Mesodermal cell (in vitro differentiated cells): ENCODE measurements around the gene LIPF.
"Not testable (repeated sequence)": the region's sequence is repeated elsewhere in the genome, so short reads cannot be mapped to it uniquely, and the experiment has no call there.

Experiments
- H3K27ac ChIP-seq: 2 replicates; pipeline ENCODE4 v1.7.0; 2013; ENCODE audit warnings: mild to moderate bottlenecking, low read depth, low read length, moderate library complexity; ENCODE audit not compliant: severe bottlenecking
- H3K36me3 ChIP-seq: 2 replicates; pipeline ENCODE4 v1.7.1; 2013; ENCODE audit warnings: mild to moderate bottlenecking, low read length, moderate library complexity; ENCODE audit not compliant: control insufficient read depth, insufficient read depth
- H3K4me1 ChIP-seq: one replicate; pipeline ENCODE4 v1.7.1; 2013; ENCODE audit warnings: mild to moderate bottlenecking, low read length; ENCODE audit not compliant: insufficient read depth, control insufficient read depth, poor library complexity, severe bottlenecking
- H3K4me3 ChIP-seq: 2 replicates; pipeline ENCODE4 v1.7.0; 2013; ENCODE audit warnings: low read length, control low read depth, mild to moderate bottlenecking; ENCODE audit not compliant: insufficient read depth, poor library complexity, severe bottlenecking; ENCODE audit errors: extremely low read depth
- H3K9me3 ChIP-seq: 2 replicates; pipeline ENCODE4 v1.7.1; 2013; ENCODE audit warnings: mild to moderate bottlenecking, low read length, moderate library complexity; ENCODE audit not compliant: control insufficient read depth
- WGBS, 2 experiments: methylation state at CpG; one replicate each; pipeline ENCODE4 v1.1.5; 2013; ENCODE audit warnings: missing lambda C conversion rate in 2 of 2; ENCODE audit not compliant: insufficient coverage in 2 of 2; 5-methylcytosine and 5-hydroxymethylcytosine counted together

Gene LIPF

GRCh38 chr10:88709361-88709760, 45.1 kb downstream of the LIPF start:
- 50% methylated on average over 3 of the region's 6 CpGs; no CpG with 5 or more reads in 1 of the 2 experiments for WGBS, 2 experiments
- H3K36me3 ChIP-seq, H3K27ac ChIP-seq, H3K4me1 ChIP-seq, H3K9me3 ChIP-seq, H3K4me3 ChIP-seq: not testable (repeated sequence)

GRCh38 chr10:88715517-88715916, 51.3 kb downstream of the LIPF start:
- H3K4me3 ChIP-seq: no peak overlapping the region
- WGBS, 2 experiments: no CpG with 5 or more reads among the region's 1 CpG
- no peaks in the 10 kb centered on the region for H3K4me1 ChIP-seq
- H3K9me3 ChIP-seq: no peaks in the 10 kb centered on the region
- H3K36me3 ChIP-seq: no peaks in the 10 kb centered on the region
- H3K27ac ChIP-seq: no peak overlapping the region

- WGBS, 2 experiments: 81 to 89% methylated on average over 1 to 2 of the region's 4 CpGs
- Histone ChIP-seq H3K4me3 (no peak overlapping the region), H3K4me1 (no peaks in the 10 kb centered on the region), H3K9me3 (no peaks in the 10 kb centered on the region), H3K36me3 (no peaks in the 10 kb centered on the region), H3K27ac (no peak overlapping the region)
Measured at GRCh38 chr10:88721392-88721791, 57.1 kb downstream of the LIPF start.

DNA sequence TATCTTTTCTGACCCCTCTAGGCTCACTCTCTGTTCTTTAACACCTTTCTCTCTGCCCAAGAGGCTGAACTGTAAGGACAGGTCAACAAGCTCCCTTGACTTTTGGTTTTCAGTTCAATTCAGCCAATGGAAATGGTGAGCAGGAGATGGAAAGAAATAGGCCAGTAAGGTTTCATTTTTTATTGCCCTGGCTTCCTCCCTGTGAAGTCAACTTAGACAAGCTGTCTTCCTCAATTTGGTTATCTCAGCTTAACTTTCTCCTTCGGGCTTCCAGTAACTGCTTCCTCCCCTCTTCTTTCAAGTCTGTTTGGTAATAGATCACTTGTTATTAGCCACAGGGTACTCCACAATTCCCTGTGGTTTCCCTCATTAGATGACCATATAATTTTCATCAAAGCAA, 61.6 kb downstream of the LIPF start:
- no peak overlapping the region for H3K4me3 ChIP-seq
- 50 to 100% methylated on average over 1 of the region's 1 CpG for WGBS, 2 experiments
- no peaks in the 10 kb centered on the region for H3K36me3 ChIP-seq
- no peaks in the 10 kb centered on the region for H3K9me3 ChIP-seq
- no peaks in the 10 kb centered on the region for H3K4me1 ChIP-seq
- no peak overlapping the region for H3K27ac ChIP-seq

GRCh38 chr10:88728107-88728763, 64.0 kb downstream of the LIPF start:
- Histone ChIP-seq H3K27ac (no peak overlapping the region), H3K9me3 (no peaks in the 10 kb centered on the region), H3K4me3 (no peak overlapping the region), H3K36me3 (no peaks in the 10 kb centered on the region), H3K4me1 (no peaks in the 10 kb centered on the region)
- 78 to 84% methylated on average over 30 of the region's 30 CpGs for WGBS, 2 experiments
